Activated CD8-positive, alpha-beta memory T cell treated with anti-CD3 and anti-CD28 coated beads for 1 hour (primary cell): ENCODE measurements around the gene COPS6.
A peak's percentile ranks its signal among the peaks of the same experiment; 100 is the strongest.
"Not testable (repeated sequence)": the region's sequence is repeated elsewhere in the genome, so short reads cannot be mapped to it uniquely, and the experiment has no call there.

Experiments used
- DNase-seq, 2 donors: peaks; one replicate each; pipeline ENCODE4 v3.0.0-alpha.2; 2020; ENCODE audit warnings: low read depth in 1 of 2; ENCODE audit errors: extremely low read depth in 1 of 2

COPS6 gene

GRCh38 chr7:100126239-100126930 lies 37.6 kb downstream of the COPS6 start:
- DNase-seq: no peak

GRCh38 chr7:100126931-100127865 lies 38.4 kb downstream of the COPS6 start, which contains the start of gene MBLAC1:
TSS of gene MBLAC1 (plus strand) at chr7:100126967. CDS start at chr7:100127396, 429 bp downstream.
- peak; percentile 82 to 86 for DNase-seq

DNA sequence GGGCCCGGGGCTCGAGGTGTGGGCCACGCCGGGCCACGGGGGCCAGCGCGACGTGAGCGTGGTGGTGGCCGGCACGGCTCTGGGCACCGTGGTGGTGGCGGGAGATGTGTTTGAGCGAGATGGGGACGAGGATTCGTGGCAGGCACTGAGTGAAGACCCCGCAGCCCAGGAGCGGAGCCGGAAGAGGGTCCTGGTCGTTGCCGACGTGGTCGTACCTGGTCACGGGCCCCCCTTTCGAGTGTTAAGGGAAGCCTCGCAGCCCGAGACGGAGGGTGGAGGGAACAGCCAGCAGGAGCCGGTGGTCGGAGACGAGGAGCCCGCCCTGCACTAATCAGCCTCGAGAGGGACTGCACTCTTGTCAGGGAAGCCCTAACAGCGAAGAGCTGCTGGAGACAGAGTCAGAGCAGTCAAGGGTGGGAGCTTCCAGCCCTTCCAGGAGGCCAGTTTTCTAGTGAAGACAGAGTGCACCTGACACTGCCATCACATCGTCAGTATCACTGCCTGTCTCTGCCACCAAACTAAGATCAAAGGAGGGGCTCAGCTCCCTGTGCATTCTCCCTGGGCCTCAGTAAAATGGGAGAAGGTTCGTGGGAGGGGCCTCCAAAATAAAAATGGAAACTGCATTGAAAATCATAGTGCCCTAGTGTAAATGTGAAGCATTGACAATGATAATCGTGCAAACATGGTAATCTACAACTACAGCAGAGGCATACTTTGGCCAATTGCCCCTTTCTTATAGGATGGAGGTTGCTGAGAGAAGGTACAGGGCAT lies 39.3 kb downstream of the COPS6 start:
- DNase-seq: peak in 1 of 2 donors; percentile 11

DNA sequence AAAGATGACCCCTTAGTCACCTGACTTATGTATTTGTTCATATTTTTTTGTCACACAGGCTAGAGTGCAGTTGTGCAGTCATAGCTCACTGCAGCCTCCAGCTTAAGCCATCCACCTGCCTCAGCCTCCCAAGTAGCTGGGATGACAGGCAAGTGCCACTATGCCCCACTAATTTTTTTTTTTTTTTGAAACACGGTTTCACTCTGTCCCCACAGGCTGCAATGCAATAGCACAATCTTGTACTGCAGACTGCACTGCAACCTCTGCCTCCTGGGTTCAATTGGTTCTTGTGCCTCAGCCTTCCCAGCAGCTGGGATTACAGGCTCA lies 39.8 kb downstream of the COPS6 start:
- no peak for DNase-seq

- DNase-seq: not testable (repeated sequence)
Measured at GRCh38 chr7:100130220-100130607, 41.4 kb downstream of the COPS6 start.

DNA sequence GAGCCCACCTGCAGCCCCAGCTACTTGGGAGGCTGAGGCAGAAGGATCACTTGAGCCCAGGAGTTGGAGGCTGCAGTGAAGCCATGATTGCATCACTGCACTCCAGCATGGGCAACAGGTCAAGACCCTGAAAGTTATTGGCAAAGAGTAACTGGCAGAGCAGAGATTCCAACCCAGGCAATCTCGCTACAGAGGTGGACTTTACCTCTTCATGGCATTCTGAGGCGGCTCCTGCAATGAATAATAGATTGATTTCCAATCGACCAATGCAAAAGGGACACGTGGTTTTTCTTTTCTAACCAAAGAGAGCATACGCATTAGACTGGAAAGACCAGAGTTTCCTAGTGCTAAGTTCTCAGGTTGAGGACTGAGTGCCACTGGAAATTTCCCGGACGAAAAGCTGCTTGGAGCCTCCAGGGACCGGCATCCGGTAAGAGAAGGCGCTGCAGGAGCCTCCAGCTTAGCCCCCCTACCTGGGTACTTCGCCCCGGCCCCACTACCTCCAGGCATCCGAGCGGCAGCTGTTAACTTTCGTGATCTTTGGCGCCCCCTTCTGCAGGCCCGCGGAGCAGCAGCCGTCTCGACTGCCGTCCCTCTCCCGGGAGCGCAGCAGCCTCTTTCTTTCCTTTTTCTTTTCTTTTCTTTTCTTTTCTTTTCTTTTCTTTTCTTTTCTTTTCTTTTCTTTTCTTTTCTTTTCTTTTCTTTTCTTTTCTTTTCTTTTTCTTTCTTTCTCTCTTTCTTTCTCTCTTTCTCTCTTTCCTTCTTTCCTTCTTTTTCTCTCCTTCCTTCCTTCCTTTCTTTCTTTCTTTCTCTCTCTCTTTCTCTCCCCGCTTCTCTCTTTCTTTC lies 42.1 kb downstream of the COPS6 start:
- DNase-seq: peak; percentile 63 to 74

DNA sequence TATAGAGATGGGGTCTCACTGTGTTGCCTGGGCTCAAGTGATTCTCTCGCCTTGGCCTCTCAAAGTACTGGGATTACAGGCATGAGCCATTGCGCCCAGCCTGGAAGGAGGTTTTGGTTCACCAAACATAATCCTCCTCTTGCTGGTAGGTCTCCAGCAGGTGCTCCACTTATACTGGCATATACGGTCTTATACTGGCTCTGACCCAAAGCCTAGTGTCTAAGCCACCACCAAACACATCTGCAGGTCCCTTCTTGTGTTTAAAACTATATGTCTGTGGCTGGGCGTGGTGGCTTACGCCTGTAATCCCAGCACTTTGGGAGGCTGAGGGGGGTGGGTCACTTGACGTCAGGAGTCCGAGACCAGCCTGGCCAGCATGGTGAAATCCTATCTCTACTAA lies 43.4 kb downstream of the COPS6 start:
- no peak for DNase-seq

DNA sequence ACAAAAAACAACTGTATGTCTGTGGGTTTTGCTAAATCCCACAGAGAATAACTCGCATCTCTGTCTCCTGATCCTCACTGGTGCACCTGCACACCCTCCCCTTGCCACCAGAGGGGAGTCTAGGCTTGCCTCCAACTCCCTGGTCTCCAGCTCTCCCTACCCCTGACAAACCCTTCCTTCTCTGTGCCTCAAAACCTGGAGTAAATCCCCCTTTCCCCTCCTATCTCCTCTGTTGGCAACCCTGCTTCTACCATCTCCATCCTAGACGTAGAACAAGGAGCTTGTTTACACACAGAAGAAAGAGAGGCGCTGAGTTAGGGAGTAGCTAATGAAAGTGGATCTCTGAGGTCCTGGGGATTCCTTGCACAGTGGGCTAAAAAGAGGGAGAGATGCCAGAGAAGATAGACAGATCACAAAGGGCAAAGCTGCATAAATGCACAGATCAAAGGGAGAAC lies 44.0 kb downstream of the COPS6 start:
- peak in 1 of 2 donors; percentile 31 for DNase-seq

DNA sequence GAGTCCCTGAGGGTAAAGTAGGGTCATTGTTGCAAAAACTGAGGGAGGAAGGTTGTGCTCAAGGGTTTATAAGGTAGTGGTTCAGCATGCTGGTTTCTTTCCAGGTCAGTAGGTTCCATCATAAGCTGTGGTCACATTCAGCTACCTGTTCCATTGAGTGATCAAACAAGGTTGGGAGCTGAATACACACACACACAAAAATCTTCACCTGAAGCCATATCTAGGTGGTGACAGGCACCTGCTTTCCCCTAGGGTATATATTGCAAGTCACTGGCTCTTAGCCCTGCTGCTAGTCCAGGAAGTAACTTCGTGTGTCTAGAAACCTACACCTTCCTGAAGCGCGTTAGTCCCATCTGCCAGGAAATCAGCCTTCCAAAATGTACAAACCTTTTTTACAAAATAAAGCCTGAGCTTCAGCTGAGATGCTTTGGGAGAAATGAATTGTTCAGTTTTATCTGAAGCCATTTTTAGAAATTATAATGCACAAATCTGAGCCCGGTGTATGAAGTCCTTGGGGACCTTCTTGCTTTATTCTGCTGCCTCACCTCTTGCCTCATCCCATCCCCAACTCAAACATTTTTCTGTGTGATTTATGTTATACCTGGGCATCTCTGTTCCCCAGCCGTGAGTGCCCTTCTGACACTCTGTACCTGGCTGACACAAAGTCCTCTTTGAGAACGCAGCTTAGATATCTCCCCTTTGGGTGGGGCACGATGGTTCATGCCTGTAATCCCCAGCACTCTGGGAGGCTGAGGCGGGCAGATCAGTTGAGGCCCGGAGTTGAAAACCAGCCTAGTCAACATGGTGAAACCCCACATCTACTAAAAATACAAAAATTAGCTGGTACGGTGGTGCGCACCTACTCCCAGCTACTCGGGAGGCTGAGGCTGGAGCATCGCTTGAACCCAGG lies 49.3 kb downstream of the COPS6 start:
- DNase-seq: no peak

DNA sequence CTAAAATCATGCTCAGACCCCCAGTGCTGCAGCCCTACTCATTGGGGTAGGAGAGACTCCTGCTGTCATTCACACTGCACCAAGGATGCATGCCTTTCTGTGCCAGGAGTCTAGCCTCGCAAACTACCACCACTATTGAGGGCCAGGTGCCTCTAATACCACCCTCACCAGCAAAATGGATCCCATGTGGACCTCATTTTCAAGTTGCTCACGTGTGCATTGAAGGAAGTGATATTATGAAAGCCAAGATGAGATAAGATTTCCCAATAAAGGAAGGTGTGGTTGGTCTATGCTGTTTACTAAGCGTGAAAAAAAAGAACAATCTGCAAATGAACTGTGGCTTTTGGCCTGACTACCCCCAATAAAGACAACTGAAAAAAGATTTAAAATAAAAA lies 52.8 kb downstream of the COPS6 start:
- DNase-seq: no peak
